Measurements from ENCODE around the gene TMEM229B.
"Not testable (repeated sequence)": the region's sequence is repeated elsewhere in the genome, so short reads cannot be mapped to it uniquely, and the experiment has no call there.

The TMEM229B gene

GRCh38 chr14:67453575-67454300 lies 34.8 kb downstream of the TMEM229B start:
- DNase-seq (ENCODE audit: low read depth in 2 of 2), result no peak
- H3K4me3 ChIP-seq (replicated peaks in 1 of 2; ENCODE audit: low read depth in 2 of 2, low read length in 2 of 2), result no peak overlapping the region

GRCh38 chr14:67451667-67452066 lies 36.9 kb downstream of the TMEM229B start:
- not testable (repeated sequence) for H3K4me3 ChIP-seq (replicated peaks in 1 of 2; ENCODE audit: low read depth in 2 of 2, low read length in 2 of 2); DNase-seq (ENCODE audit: low read depth in 2 of 2)

More at GRCh38 chr14:67453575-67454300, 34.8 kb downstream of the TMEM229B start:
- TF ChIP-seq CTCF (IDR thresholded peaks at IDR 0.05; ENCODE audit: low read depth, low read length), result no peak

GRCh38 chr14:67449096-67449495 lies 39.4 kb downstream of the TMEM229B start:
- TF ChIP-seq CTCF (IDR thresholded peaks at IDR 0.05; ENCODE audit: low read depth, low read length), result no peak
- H3K4me3 ChIP-seq (replicated peaks in 1 of 2; ENCODE audit: low read depth in 2 of 2, low read length in 2 of 2), result no peak overlapping the region
- DNase-seq (ENCODE audit: low read depth in 2 of 2), result no peak

GRCh38 chr14:67447033-67447381 lies 41.5 kb downstream of the TMEM229B start:
- H3K4me3 ChIP-seq (replicated peaks in 1 of 2; ENCODE audit: low read depth in 2 of 2, low read length in 2 of 2), result no peak overlapping the region
- no peak for DNase-seq (ENCODE audit: low read depth in 2 of 2)
- TF ChIP-seq CTCF (IDR thresholded peaks at IDR 0.05; ENCODE audit: low read depth, low read length), result no peak

- H3K4me3 ChIP-seq (replicated peaks in 1 of 2; ENCODE audit: low read depth in 2 of 2, low read length in 2 of 2), result no peak overlapping the region
- no peak for TF ChIP-seq CTCF (IDR thresholded peaks at IDR 0.05; ENCODE audit: low read depth, low read length)
- DNase-seq (ENCODE audit: low read depth in 2 of 2), result no peak
Measured at GRCh38 chr14:67446371-67447032, 42.0 kb downstream of the TMEM229B start.

DNA sequence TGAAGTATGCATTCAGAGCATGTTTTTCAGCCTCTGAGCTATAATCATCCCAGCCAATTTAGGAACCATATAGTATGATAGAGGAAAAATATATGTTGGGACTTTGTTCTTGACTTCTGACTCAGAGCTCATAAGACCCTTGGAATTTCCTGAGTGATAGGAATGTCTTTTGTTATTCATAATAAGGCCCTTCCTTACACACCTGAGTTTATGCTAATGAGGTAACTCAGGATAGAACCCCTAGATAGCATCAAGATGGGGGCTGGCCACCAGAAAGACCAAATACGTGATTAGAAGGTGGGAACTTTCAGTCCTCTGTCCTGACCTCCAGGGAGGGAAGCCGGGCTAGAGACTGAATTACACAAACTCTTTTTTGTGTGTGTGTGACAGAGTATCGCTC lies 44.1 kb downstream of the TMEM229B start:
- TF ChIP-seq CTCF (IDR thresholded peaks at IDR 0.05; ENCODE audit: low read depth, low read length), result no peak
- no peak for DNase-seq (ENCODE audit: low read depth in 2 of 2)
- H3K4me3 ChIP-seq (replicated peaks in 1 of 2; ENCODE audit: low read depth in 2 of 2, low read length in 2 of 2), result no peak overlapping the region

GRCh38 chr14:67442139-67442906 lies 46.2 kb downstream of the TMEM229B start:
- no peak overlapping the region for H3K4me3 ChIP-seq (replicated peaks in 1 of 2; ENCODE audit: low read depth in 2 of 2, low read length in 2 of 2)
- DNase-seq (ENCODE audit: low read depth in 2 of 2), result no peak
- TF ChIP-seq CTCF (IDR thresholded peaks at IDR 0.05; ENCODE audit: low read depth, low read length), result no peak
